Measurements from ENCODE around the gene ITGB3.

DNA sequence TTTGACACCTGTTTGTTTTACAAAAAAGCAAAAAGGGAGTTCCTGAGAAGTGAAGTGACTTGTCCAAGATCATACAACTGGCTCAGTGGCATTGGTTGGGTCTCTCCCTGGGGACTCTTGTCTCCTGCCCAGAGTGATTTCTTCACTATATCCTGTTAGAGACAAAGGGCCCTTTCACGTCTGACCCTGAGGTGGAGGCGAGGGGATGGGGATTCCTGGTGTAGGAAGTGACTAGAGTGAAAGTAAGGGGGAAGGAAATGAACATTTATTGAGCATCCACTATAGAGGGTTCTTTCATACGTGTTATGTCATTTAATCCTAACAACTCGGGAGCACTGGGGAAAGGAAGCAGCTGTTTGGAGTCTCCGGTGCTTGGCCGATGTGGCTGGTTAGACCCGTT, 9.0 kb downstream of the ITGB3 start:
- TF ChIP-seq MAFK (IDR thresholded peaks at IDR 0.05; ENCODE audit: low read depth, low read length) (no peak), POLR2A (IDR thresholded peaks at IDR 0.05; ENCODE audit: low read depth, low read length) (no peak), BHLHE40 (IDR thresholded peaks at IDR 0.05; ENCODE audit: low read depth, low read length) (no peak), RFX5 (IDR thresholded peaks at IDR 0.05; ENCODE audit: low read depth, low read length) (no peak), FOS (IDR thresholded peaks at IDR 0.05; ENCODE audit: low read depth, low read length) (no peak), MXI1 (IDR thresholded peaks at IDR 0.05; ENCODE audit: borderline replicate concordance, low read depth, low read length) (no peak), CHD1 (IDR thresholded peaks at IDR 0.05; ENCODE audit: low read depth, low read length) (no peak), RAD21 (IDR thresholded peaks at IDR 0.05; ENCODE audit: low read length) (no peak), SMC3 (IDR thresholded peaks at IDR 0.05; ENCODE audit: low read depth, low read length) (no peak), CEBPB (IDR thresholded peaks at IDR 0.05; ENCODE audit: low read depth, low read length) (no peak)
- TF ChIP-seq, protein P1, sequence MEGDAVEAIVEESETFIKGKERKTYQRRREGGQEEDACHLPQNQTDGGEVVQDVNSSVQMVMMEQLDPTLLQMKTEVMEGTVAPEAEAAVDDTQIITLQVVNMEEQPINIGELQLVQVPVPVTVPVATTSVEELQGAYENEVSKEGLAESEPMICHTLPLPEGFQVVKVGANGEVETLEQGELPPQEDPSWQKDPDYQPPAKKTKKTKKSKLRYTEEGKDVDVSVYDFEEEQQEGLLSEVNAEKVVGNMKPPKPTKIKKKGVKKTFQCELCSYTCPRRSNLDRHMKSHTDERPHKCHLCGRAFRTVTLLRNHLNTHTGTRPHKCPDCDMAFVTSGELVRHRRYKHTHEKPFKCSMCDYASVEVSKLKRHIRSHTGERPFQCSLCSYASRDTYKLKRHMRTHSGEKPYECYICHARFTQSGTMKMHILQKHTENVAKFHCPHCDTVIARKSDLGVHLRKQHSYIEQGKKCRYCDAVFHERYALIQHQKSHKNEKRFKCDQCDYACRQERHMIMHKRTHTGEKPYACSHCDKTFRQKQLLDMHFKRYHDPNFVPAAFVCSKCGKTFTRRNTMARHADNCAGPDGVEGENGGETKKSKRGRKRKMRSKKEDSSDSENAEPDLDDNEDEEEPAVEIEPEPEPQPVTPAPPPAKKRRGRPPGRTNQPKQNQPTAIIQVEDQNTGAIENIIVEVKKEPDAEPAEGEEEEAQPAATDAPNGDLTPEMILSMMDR (conservative IDR thresholded peaks at IDR 0.05; ENCODE audit: low read depth, low read length) = no peak
- TF ChIP-seq, protein P2, sequence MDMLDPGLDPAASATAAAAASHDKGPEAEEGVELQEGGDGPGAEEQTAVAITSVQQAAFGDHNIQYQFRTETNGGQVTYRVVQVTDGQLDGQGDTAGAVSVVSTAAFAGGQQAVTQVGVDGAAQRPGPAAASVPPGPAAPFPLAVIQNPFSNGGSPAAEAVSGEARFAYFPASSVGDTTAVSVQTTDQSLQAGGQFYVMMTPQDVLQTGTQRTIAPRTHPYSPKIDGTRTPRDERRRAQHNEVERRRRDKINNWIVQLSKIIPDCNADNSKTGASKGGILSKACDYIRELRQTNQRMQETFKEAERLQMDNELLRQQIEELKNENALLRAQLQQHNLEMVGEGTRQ (IDR thresholded peaks at IDR 0.05; ENCODE audit: low read depth, low read length) = no peak
- TF ChIP-seq, protein P3, sequence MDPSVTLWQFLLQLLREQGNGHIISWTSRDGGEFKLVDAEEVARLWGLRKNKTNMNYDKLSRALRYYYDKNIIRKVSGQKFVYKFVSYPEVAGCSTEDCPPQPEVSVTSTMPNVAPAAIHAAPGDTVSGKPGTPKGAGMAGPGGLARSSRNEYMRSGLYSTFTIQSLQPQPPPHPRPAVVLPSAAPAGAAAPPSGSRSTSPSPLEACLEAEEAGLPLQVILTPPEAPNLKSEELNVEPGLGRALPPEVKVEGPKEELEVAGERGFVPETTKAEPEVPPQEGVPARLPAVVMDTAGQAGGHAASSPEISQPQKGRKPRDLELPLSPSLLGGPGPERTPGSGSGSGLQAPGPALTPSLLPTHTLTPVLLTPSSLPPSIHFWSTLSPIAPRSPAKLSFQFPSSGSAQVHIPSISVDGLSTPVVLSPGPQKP (IDR thresholded peaks at IDR 0.05; ENCODE audit: borderline replicate concordance, low read depth, low read length) = no peak
